Chondrocyte (in vitro differentiated cells): ENCODE data around the gene PKIB. TPM values are rescaled to one million over a fixed set of nuclear protein-coding genes. Genes with fewer than 3 reads are reported as not detected.

Experiments used
- DNase-seq: peaks from one replicate; pipeline ENCODE4 v3.0.0; 2021; ENCODE audit warnings: mixed read lengths, low spot score
- H3K27ac Mint-ChIP-seq: one replicate; pipeline ENCODE4 v1.8.0; 2021; ENCODE audit warnings: mild to moderate bottlenecking, moderate library complexity, mixed read lengths; ENCODE audit not compliant: unreplicated experiment
- H3K27me3 Mint-ChIP-seq: 2 replicates; pipeline ENCODE4 v1.8.0; 2021; ENCODE audit warnings: low read depth, mixed read lengths
- H3K36me3 Mint-ChIP-seq: 2 replicates; pipeline ENCODE4 v1.8.0; 2021; ENCODE audit warnings: low read depth, mixed read lengths
- H3K4me1 Mint-ChIP-seq: 2 replicates; pipeline ENCODE4 v1.8.0; 2021; ENCODE audit warnings: low read depth, mild to moderate bottlenecking, mixed read lengths
- H3K4me3 Mint-ChIP-seq: one replicate; pipeline ENCODE4 v1.8.0; 2021; ENCODE audit warnings: mild to moderate bottlenecking, moderate library complexity, mixed read lengths; ENCODE audit not compliant: unreplicated experiment
- H3K9me3 Mint-ChIP-seq: 2 replicates; pipeline ENCODE4 v1.8.0; 2021; ENCODE audit warnings: low read depth, mixed read lengths
- total RNA-seq: library from RNA; stranded (reverse); gene quantifications from 3 replicates; pipeline ENCODE4 v1.2.1, GENCODE V29; 2021
- TF ChIP-seq, protein P1 (sequence below): fragments of 200-600 bp; sonication (generic); IDR thresholded peaks from 2 replicates; pipeline ENCODE4 v1.5.0; 2021; ENCODE audit warnings: antibody characterized with exemption, mild to moderate bottlenecking, moderate library complexity

PKIB gene
- total RNA-seq, 1 donor from 2014 or later, result 44.3 TPM

DNA sequence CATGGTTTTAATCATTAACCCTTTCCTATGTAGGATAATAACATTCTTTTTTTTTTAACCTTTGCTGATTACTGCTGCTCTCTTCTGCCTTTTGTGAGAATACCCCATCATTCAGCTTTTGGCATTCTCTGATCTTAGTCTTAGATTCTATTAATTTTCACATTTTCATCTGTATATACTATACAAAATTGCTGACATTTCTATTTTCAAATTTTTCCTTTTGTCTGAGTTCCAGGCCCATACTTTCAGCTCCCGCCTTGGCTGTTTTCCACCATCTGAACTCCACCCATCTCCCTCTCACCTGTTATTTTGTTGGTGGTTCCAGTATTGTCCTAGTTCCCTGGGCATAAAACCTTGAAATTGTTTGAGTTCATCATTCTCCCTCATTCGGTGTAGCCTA lies 59.2 kb downstream of the PKIB start:
- no peaks in the 10 kb centered on the region for H3K9me3 Mint-ChIP-seq
- H3K36me3 Mint-ChIP-seq, result no peaks in the 10 kb centered on the region
- peaks cover 8% of the 10 kb centered on the region for H3K4me1 Mint-ChIP-seq
- TF ChIP-seq, protein P1, sequence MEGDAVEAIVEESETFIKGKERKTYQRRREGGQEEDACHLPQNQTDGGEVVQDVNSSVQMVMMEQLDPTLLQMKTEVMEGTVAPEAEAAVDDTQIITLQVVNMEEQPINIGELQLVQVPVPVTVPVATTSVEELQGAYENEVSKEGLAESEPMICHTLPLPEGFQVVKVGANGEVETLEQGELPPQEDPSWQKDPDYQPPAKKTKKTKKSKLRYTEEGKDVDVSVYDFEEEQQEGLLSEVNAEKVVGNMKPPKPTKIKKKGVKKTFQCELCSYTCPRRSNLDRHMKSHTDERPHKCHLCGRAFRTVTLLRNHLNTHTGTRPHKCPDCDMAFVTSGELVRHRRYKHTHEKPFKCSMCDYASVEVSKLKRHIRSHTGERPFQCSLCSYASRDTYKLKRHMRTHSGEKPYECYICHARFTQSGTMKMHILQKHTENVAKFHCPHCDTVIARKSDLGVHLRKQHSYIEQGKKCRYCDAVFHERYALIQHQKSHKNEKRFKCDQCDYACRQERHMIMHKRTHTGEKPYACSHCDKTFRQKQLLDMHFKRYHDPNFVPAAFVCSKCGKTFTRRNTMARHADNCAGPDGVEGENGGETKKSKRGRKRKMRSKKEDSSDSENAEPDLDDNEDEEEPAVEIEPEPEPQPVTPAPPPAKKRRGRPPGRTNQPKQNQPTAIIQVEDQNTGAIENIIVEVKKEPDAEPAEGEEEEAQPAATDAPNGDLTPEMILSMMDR, result no peak
- H3K4me3 Mint-ChIP-seq, result no peak overlapping the region
- H3K27ac Mint-ChIP-seq, result no peak overlapping the region
- H3K27me3 Mint-ChIP-seq, result no peaks in the 10 kb centered on the region
- no peak for DNase-seq

DNA sequence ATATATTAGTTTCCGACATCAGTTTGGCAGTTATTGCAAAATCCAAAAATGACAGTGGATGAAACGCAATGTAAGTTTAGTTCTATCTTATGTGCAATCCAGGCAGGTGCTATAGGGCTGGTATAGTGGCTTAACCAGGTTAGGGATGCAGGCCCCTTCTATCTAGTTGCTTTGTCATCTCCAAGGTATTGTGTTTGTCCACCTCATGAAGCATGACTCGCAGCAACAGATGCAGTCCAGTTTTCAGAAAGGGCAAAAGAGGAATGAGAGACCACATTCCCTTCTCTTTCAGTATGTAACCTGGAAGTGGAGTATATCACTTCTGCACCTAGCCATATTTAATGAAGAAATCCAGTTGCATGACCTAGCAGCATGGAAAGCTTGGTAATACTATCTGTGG lies 59.7 kb downstream of the PKIB start:
- H3K4me1 Mint-ChIP-seq, result peaks cover 8% of the 10 kb centered on the region
- no peaks in the 10 kb centered on the region for H3K9me3 Mint-ChIP-seq
- H3K36me3 Mint-ChIP-seq, result no peaks in the 10 kb centered on the region
- H3K4me3 Mint-ChIP-seq, result no peak overlapping the region
- DNase-seq, result no peak
- TF ChIP-seq, protein P1, result no peak
- no peak overlapping the region for H3K27ac Mint-ChIP-seq
- no peaks in the 10 kb centered on the region for H3K27me3 Mint-ChIP-seq

DNA sequence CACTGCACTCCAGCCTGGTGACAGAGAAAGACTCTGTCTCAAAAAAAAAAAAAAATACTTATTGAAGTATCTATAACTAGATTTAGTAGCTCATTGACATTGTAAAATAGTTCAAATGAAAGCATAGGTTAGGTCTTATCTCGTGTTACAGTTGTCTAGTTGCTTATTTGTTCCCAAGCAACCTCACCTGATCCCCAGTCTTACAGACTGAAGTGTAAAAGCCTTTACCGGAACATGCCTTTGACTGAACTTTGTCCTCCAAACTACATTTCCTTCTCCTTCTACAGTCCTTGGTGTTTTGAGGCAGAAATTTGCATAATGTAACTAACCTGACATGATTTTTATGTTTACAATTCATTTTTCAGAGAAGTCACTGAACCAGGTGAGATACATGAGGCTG lies 61.0 kb downstream of the PKIB start:
- no peak overlapping the region for H3K4me3 Mint-ChIP-seq
- TF ChIP-seq, protein P1, result no peak
- H3K27ac Mint-ChIP-seq, result no peak overlapping the region
- peaks cover 3% of the 10 kb centered on the region for H3K36me3 Mint-ChIP-seq
- peaks cover 8% of the 10 kb centered on the region for H3K4me1 Mint-ChIP-seq
- no peaks in the 10 kb centered on the region for H3K27me3 Mint-ChIP-seq
- no peak for DNase-seq
- H3K9me3 Mint-ChIP-seq, result no peaks in the 10 kb centered on the region

DNA sequence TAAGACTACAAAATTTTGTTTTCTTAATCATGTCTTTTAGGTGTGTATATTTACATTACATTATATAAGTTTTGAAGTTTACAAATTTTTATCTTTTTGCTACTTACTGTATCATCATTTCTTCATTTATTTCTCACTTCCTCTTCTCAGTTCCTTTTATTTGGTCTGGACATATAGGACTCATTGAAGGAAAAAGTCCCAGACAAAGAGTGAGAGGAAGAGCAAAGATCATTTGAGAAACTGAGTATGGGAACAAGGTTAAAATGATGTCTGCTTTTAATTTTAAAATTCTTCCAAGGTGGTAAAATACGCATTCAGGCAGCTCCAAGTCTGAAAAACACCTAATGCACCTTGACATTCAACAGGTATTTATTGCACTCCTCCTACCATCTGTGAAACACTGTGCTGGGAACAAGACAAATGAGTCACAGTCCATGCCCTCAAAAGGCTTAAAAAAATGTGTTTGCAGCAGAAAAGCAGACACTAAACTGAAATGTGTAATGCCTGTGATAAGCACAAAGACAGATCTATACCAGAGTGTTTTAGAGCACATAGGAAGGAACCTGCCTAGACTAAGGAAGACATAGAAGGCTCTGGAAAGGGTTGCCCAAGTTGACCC lies 63.2 kb downstream of the PKIB start:
- TF ChIP-seq, protein P1, result no peak
- Mint-ChIP-seq H3K27me3 (no peaks in the 10 kb centered on the region), H3K9me3 (no peaks in the 10 kb centered on the region), H3K36me3 (peaks cover 4% of the 10 kb centered on the region), H3K27ac (no peak overlapping the region), H3K4me3 (no peak overlapping the region), H3K4me1 (peaks cover 8% of the 10 kb centered on the region)
- no peak for DNase-seq

DNA sequence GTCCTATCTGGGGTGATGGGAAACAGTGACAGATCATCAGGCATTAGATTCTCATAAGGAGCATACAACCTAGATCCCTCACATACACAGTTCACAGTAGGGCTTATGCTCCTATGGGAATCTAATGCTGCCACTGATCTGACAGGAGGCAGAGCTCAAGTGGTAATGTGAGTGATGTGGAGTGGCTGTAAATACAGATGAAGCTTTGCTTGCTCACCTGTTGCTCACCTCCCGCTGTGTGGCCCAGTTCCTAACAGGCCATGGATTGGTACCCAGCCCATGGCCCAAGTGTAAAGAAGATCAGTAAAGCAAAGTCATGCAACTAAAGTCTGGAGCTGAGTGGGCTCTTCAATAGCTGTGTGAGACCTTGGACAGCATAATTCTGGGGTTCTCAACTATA lies 65.9 kb downstream of the PKIB start:
- H3K9me3 Mint-ChIP-seq, result no peaks in the 10 kb centered on the region
- H3K27me3 Mint-ChIP-seq, result no peaks in the 10 kb centered on the region
- peaks cover 11% of the 10 kb centered on the region for H3K36me3 Mint-ChIP-seq
- H3K4me1 Mint-ChIP-seq, result peaks cover 8% of the 10 kb centered on the region
- H3K27ac Mint-ChIP-seq, result no peak overlapping the region
- no peak for DNase-seq
- TF ChIP-seq, protein P1, result no peak
- no peak overlapping the region for H3K4me3 Mint-ChIP-seq
